ENCODE measurements around the gene CEBPE. TPM values are rescaled to one million over a fixed set of nuclear protein-coding genes. Genes with fewer than 3 reads are reported as not detected.

The CEBPE gene
- total RNA-seq, 1 donor from 2014 or later, result not detected

- Mint-ChIP-seq H3K4me3 (ENCODE audit: unreplicated experiment) (peak overlapping the region; percentile 47), H3K27ac (ENCODE audit: unreplicated experiment) (no peak overlapping the region), H3K27me3 (ENCODE audit: unreplicated experiment) (peaks cover 1% of the 10 kb centered on the region), H3K4me1 (ENCODE audit: unreplicated experiment) (peaks cover 35% of the 10 kb centered on the region), H3K9me3 (ENCODE audit: unreplicated experiment) (no peaks in the 10 kb centered on the region), H3K36me3 (ENCODE audit: low read depth, unreplicated experiment) (peaks cover 26% of the 10 kb centered on the region)
- DNase-seq (ENCODE audit: low spot score), result no peak
- TF ChIP-seq, protein P1, sequence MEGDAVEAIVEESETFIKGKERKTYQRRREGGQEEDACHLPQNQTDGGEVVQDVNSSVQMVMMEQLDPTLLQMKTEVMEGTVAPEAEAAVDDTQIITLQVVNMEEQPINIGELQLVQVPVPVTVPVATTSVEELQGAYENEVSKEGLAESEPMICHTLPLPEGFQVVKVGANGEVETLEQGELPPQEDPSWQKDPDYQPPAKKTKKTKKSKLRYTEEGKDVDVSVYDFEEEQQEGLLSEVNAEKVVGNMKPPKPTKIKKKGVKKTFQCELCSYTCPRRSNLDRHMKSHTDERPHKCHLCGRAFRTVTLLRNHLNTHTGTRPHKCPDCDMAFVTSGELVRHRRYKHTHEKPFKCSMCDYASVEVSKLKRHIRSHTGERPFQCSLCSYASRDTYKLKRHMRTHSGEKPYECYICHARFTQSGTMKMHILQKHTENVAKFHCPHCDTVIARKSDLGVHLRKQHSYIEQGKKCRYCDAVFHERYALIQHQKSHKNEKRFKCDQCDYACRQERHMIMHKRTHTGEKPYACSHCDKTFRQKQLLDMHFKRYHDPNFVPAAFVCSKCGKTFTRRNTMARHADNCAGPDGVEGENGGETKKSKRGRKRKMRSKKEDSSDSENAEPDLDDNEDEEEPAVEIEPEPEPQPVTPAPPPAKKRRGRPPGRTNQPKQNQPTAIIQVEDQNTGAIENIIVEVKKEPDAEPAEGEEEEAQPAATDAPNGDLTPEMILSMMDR (IDR thresholded peaks at IDR 0.05; ENCODE audit: unreplicated experiment), result no peak
Observed at GRCh38 chr14:23093526-23093925, 25.5 kb downstream of the CEBPE start.

DNA sequence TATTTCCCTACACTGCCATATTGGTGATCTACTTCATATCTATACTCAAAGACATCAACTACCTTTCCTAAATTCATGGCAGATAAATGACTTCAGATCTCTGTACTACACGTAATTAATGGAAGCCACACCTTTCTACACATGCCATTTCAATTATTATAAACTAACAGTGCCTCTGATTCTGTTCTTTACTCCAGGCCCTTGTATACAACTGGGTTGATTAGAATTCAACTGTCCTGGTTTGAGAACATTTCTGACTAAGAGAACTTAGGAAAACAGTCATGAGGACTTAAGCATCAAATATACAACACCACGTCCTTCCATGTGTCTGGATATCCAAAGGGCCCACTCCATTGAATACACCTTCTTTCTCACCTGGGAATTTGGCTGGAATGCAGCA is 26.0 kb downstream of the CEBPE start:
- H3K4me3 Mint-ChIP-seq (ENCODE audit: unreplicated experiment), result peak overlapping the region; percentile 47
- no peak for DNase-seq (ENCODE audit: low spot score)
- peaks cover 35% of the 10 kb centered on the region for H3K4me1 Mint-ChIP-seq (ENCODE audit: unreplicated experiment)
- H3K27me3 Mint-ChIP-seq (ENCODE audit: unreplicated experiment), result peaks cover 1% of the 10 kb centered on the region
- H3K27ac Mint-ChIP-seq (ENCODE audit: unreplicated experiment), result peak overlapping the region; percentile 3
- H3K9me3 Mint-ChIP-seq (ENCODE audit: unreplicated experiment), result no peaks in the 10 kb centered on the region
- H3K36me3 Mint-ChIP-seq (ENCODE audit: low read depth, unreplicated experiment), result peaks cover 26% of the 10 kb centered on the region
- TF ChIP-seq, protein P1 (IDR thresholded peaks at IDR 0.05; ENCODE audit: unreplicated experiment), result no peak

GRCh38 chr14:23091294-23092225 is 27.5 kb downstream of the CEBPE start:
- Mint-ChIP-seq H3K27ac (ENCODE audit: unreplicated experiment) (peak overlapping the region; percentile 3), H3K4me1 (ENCODE audit: unreplicated experiment) (peaks cover 23% of the 10 kb centered on the region), H3K9me3 (ENCODE audit: unreplicated experiment) (no peaks in the 10 kb centered on the region), H3K36me3 (ENCODE audit: low read depth, unreplicated experiment) (peaks cover 30% of the 10 kb centered on the region), H3K27me3 (ENCODE audit: unreplicated experiment) (peaks cover 1% of the 10 kb centered on the region), H3K4me3 (ENCODE audit: unreplicated experiment) (peak overlapping the region; percentile 7)
- TF ChIP-seq, protein P1 (IDR thresholded peaks at IDR 0.05; ENCODE audit: unreplicated experiment), result no peak
- DNase-seq (ENCODE audit: low spot score), result no peak

DNA sequence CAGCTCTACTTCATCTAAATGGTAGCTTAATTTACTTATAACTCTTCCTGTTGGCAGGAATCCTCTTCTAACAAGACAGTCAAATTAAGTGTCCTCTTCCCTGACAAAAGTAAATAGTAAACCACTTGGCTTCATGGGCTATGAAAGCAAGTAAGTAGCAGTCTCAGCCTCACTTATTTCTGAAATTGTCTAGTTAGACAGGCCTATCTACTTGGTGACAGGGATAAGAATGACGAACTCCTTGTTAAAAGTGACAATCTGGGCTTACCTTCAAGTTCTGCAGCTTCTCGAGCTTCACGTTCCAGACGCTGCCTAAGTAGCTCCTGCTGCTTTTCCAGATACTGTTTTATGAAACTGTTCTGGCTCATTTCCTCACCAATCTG is 28.8 kb downstream of the CEBPE start:
- Mint-ChIP-seq H3K27ac (ENCODE audit: unreplicated experiment) (peak overlapping the region; percentile 83), H3K4me1 (ENCODE audit: unreplicated experiment) (peaks cover 18% of the 10 kb centered on the region), H3K9me3 (ENCODE audit: unreplicated experiment) (no peaks in the 10 kb centered on the region), H3K27me3 (ENCODE audit: unreplicated experiment) (no peaks in the 10 kb centered on the region), H3K36me3 (ENCODE audit: low read depth, unreplicated experiment) (peaks cover 31% of the 10 kb centered on the region), H3K4me3 (ENCODE audit: unreplicated experiment) (peak overlapping the region; percentile 6)
- TF ChIP-seq, protein P1 (IDR thresholded peaks at IDR 0.05; ENCODE audit: unreplicated experiment), result no peak
- DNase-seq (ENCODE audit: low spot score), result no peak
